T-helper 1 cell (primary cell): ENCODE measurements around the gene CPT1B.

ENCODE experiments used
- DNase-seq, 5 donors: peaks; one replicate each; pipeline ENCODE4 v3.0.0-alpha.2; 2012 to 2020

Gene CPT1B

GRCh38 chr22:50568626-50569025 lies 9.6 kb downstream of the CPT1B start:
- no peak for DNase-seq

- DNase-seq = no peak
These were observed 10.4 kb downstream of the CPT1B start for GRCh38 chr22:50567721-50568252.

- DNase-seq = no peak
These were observed 13.9 kb downstream of the CPT1B start for GRCh38 chr22:50564289-50564688.

- DNase-seq = no peak
These were observed 14.6 kb downstream of the CPT1B start for GRCh38 chr22:50563413-50564160.

- DNase-seq = peak; percentile 95 to 97 (median 96)
These were observed 15.5 kb downstream of the CPT1B start, which contains the start of gene SYCE3 for GRCh38 chr22:50562523-50563412. TSS of gene SYCE3 (minus strand) at chr22:50562919. CDS start at chr22:50556405, 6,514 bp downstream.

GRCh38 chr22:50561401-50562358 lies 16.5 kb downstream of the CPT1B start:
- no peak for DNase-seq

GRCh38 chr22:50560034-50560433 lies 18.2 kb downstream of the CPT1B start:
- no peak for DNase-seq

- DNase-seq = no peak
These were observed 21.5 kb downstream of the CPT1B start for GRCh38 chr22:50556703-50557102.

- DNase-seq = no peak
These were observed 24.9 kb downstream of the CPT1B start for GRCh38 chr22:50553310-50553709.

- no peak for DNase-seq
These were observed 27.0 kb downstream of the CPT1B start for GRCh38 chr22:50551160-50551752.

- DNase-seq = no peak
These were observed 27.8 kb downstream of the CPT1B start for GRCh38 chr22:50550395-50550794.

GRCh38 chr22:50548921-50549790 lies 29.1 kb downstream of the CPT1B start:
- DNase-seq = no peak

GRCh38 chr22:50548040-50548920 lies 29.9 kb downstream of the CPT1B start:
- DNase-seq = peak in 3 of 5 donors; percentile 57 to 61 (median 58)

- DNase-seq = no peak
These were observed 30.8 kb downstream of the CPT1B start for GRCh38 chr22:50547263-50547985.

- no peak for DNase-seq
These were observed 31.6 kb downstream of the CPT1B start for GRCh38 chr22:50546326-50547262.

- DNase-seq = peak in 1 of 5 donors; percentile 69
These were observed 32.5 kb downstream of the CPT1B start, which contains the start of gene KLHDC7B for GRCh38 chr22:50545522-50546325. TSS of gene KLHDC7B (plus strand) at chr22:50545899. CDS start at chr22:50546244, 345 bp downstream.
